ENCODE results near the gene NUBP1. TPM values are rescaled to one million over a fixed set of nuclear protein-coding genes. Genes with fewer than 3 reads are reported as not detected.

The NUBP1 gene
- polyA plus RNA-seq, 3 donors = 52.8 to 56.6 (median 54.3) TPM

- H3K9me3 Mint-ChIP-seq = peaks cover 0 to 2% (median 0%) of the 10 kb centered on the region in 7 donors
- H3K4me1 ChIP-seq (ENCODE audit: control insufficient read depth in 1 of 2, insufficient read depth in 2 of 2, low read length in 2 of 2) = peaks cover 19 to 21% of the 10 kb centered on the region in 2 donors
- H3K36me3 ChIP-seq (replicated peaks in 1 of 2; ENCODE audit: control insufficient read depth in 1 of 2, insufficient read depth in 2 of 2, low read length in 2 of 2) = no peaks in the 10 kb centered on the region
- H3K27ac Mint-ChIP-seq = peak overlapping the region in 1 of 7 donors; percentile 76
- no peak overlapping the region for H2AFZ ChIP-seq (ENCODE audit: insufficient read depth, low read depth, low read length, poor library complexity, severe bottlenecking)
- peaks cover under 1 to 2% (median 1%) of the 10 kb centered on the region in 3 donors for H3K27me3 Mint-ChIP-seq (ENCODE audit: low read depth in 3 of 3)
- no CpG with 5 or more reads among the region's 4 CpGs for WGBS (ENCODE audit: insufficient coverage)
- H3K4me2 ChIP-seq (replicated peaks; ENCODE audit: extremely low read depth, low read length, poor library complexity, severe bottlenecking) = no peak overlapping the region
- H3K4me1 Mint-ChIP-seq = peaks cover 15% of the 10 kb centered on the region
- DNase-seq = no peak
- H3K36me3 Mint-ChIP-seq = no peaks in the 10 kb centered on the region
- H3K27ac ChIP-seq (ENCODE audit: low read depth in 1 of 2, low read length in 2 of 2) = no peak overlapping the region
- no peaks in the 10 kb centered on the region for H3K27me3 ChIP-seq (ENCODE audit: control insufficient read depth in 2 of 2, insufficient read depth in 2 of 2, low read length in 2 of 2)
- H3K79me2 ChIP-seq (ENCODE audit: insufficient read depth, low read length) = no peaks in the 10 kb centered on the region
- no peak overlapping the region for H3K9ac ChIP-seq (ENCODE audit: insufficient read depth, low read length, poor library complexity, severe bottlenecking)
- no peaks in the 10 kb centered on the region for H3K9me3 ChIP-seq (replicated peaks in 1 of 2; ENCODE audit: control insufficient read depth in 1 of 2, insufficient read depth in 1 of 2, low read length in 2 of 2)
- TF ChIP-seq CTCF (IDR thresholded peaks at IDR 0.05) = no peak
- no peak overlapping the region for H3K4me3 ChIP-seq (replicated peaks in 1 of 3; ENCODE audit: low read depth in 2 of 3, low read length in 3 of 3)
- H4K20me1 ChIP-seq (ENCODE audit: insufficient read depth, low read length) = no peaks in the 10 kb centered on the region
- intact Hi-C loops (cut with micrococcal nuclease) = no loop called here
- no peak overlapping the region for H3K4me3 Mint-ChIP-seq
Observed at GRCh38 chr16:10791048-10791447, 47.4 kb downstream of the NUBP1 start.

GRCh38 chr16:10799736-10800135 is 56.1 kb downstream of the NUBP1 start:
- no peak overlapping the region for H3K4me2 ChIP-seq (replicated peaks; ENCODE audit: extremely low read depth, low read length, poor library complexity, severe bottlenecking)
- intact Hi-C loops (cut with micrococcal nuclease) = no loop called here
- peaks cover 0 to 3% of the 10 kb centered on the region in 2 donors for H3K36me3 Mint-ChIP-seq
- peak in 2 of 3 donors; percentile 21 to 27 for DNase-seq
- H3K36me3 ChIP-seq (replicated peaks in 1 of 2; ENCODE audit: control insufficient read depth in 1 of 2, insufficient read depth in 2 of 2, low read length in 2 of 2) = no peaks in the 10 kb centered on the region
- H2AFZ ChIP-seq (ENCODE audit: insufficient read depth, low read depth, low read length, poor library complexity, severe bottlenecking) = no peak overlapping the region
- WGBS (ENCODE audit: insufficient coverage) = no CpG with 5 or more reads among the region's 3 CpGs
- H4K20me1 ChIP-seq (ENCODE audit: insufficient read depth, low read length) = no peaks in the 10 kb centered on the region
- no peak overlapping the region for H3K4me3 Mint-ChIP-seq
- no peaks in the 10 kb centered on the region for H3K9me3 Mint-ChIP-seq
- H3K27me3 ChIP-seq (ENCODE audit: control insufficient read depth in 2 of 2, insufficient read depth in 2 of 2, low read length in 2 of 2) = no peaks in the 10 kb centered on the region
- peak overlapping the region; percentile 33 to 86 (median 73) for H3K27ac Mint-ChIP-seq
- H3K9ac ChIP-seq (ENCODE audit: insufficient read depth, low read length, poor library complexity, severe bottlenecking) = no peak overlapping the region
- H3K4me1 Mint-ChIP-seq = peaks cover 21% of the 10 kb centered on the region
- H3K27ac ChIP-seq (ENCODE audit: low read depth in 1 of 2, low read length in 2 of 2) = peak overlapping the region in 1 of 2 donors; percentile 36
- no peaks in the 10 kb centered on the region for H3K79me2 ChIP-seq (ENCODE audit: insufficient read depth, low read length)
- H3K4me3 ChIP-seq (replicated peaks in 1 of 3; ENCODE audit: low read depth in 2 of 3, low read length in 3 of 3) = no peak overlapping the region
- no peaks in the 10 kb centered on the region for H3K9me3 ChIP-seq (replicated peaks in 1 of 2; ENCODE audit: control insufficient read depth in 1 of 2, insufficient read depth in 1 of 2, low read length in 2 of 2)
- H3K27me3 Mint-ChIP-seq (ENCODE audit: low read depth in 3 of 3) = peaks cover 0 to 3% (median 1%) of the 10 kb centered on the region in 3 donors
- no peak for TF ChIP-seq CTCF (IDR thresholded peaks at IDR 0.05)
- peaks cover 24 to 25% of the 10 kb centered on the region in 2 donors for H3K4me1 ChIP-seq (ENCODE audit: control insufficient read depth in 1 of 2, insufficient read depth in 2 of 2, low read length in 2 of 2)
